NCI-H187 treated with DMSO at 0.1 percent for 48 hours (cell line): ENCODE data around the gene FMN1.

Source experiments
- DNase-seq: peaks from one replicate; lab custom pipeline; 2025; lab: John Stamatoyannopoulos, UW

FMN1 gene

GRCh38 chr15:32879980-32880379 is 314.5 kb downstream of the FMN1 start:
- no peak for DNase-seq

GRCh38 chr15:32878869-32879805 is 315.4 kb downstream of the FMN1 start:
- no peak for DNase-seq

GRCh38 chr15:32878342-32878741 is 316.2 kb downstream of the FMN1 start:
- DNase-seq = no peak

- no peak for DNase-seq
Measured at GRCh38 chr15:32877252-32878019, 317.1 kb downstream of the FMN1 start.

- DNase-seq = no peak
Measured at GRCh38 chr15:32873284-32874114, 321.0 kb downstream of the FMN1 start.

GRCh38 chr15:32872621-32873283 is 321.8 kb downstream of the FMN1 start:
- no peak for DNase-seq

- DNase-seq = no peak
Measured at GRCh38 chr15:32871883-32872282, 322.6 kb downstream of the FMN1 start.

- DNase-seq = no peak
Measured at GRCh38 chr15:32870240-32871033, 324.1 kb downstream of the FMN1 start.

GRCh38 chr15:32869776-32870175 is 324.7 kb downstream of the FMN1 start:
- no peak for DNase-seq

GRCh38 chr15:32867313-32867626 is 327.2 kb downstream of the FMN1 start:
- DNase-seq = no peak

GRCh38 chr15:32866454-32867312 is 327.8 kb downstream of the FMN1 start:
- no peak for DNase-seq

- no peak for DNase-seq
Measured at GRCh38 chr15:32864841-32865240, 329.7 kb downstream of the FMN1 start.

GRCh38 chr15:32864051-32864450 is 330.5 kb downstream of the FMN1 start:
- DNase-seq = no peak

GRCh38 chr15:32861761-32862160 is 332.8 kb downstream of the FMN1 start:
- DNase-seq = no peak

- DNase-seq = no peak
Measured at GRCh38 chr15:32861174-32861573, 333.3 kb downstream of the FMN1 start.

GRCh38 chr15:32859996-32860395 is 334.5 kb downstream of the FMN1 start:
- no peak for DNase-seq

GRCh38 chr15:32859251-32859650 is 335.3 kb downstream of the FMN1 start:
- no peak for DNase-seq

GRCh38 chr15:32857732-32858131 is 336.8 kb downstream of the FMN1 start:
- no peak for DNase-seq

GRCh38 chr15:32856753-32857152 is 337.8 kb downstream of the FMN1 start:
- no peak for DNase-seq

- no peak for DNase-seq
Measured at GRCh38 chr15:32855942-32856341, 338.6 kb downstream of the FMN1 start.
